HCT116 (cell line): ENCODE results near the gene NDUFC1. TPM values are rescaled to one million over a fixed set of nuclear protein-coding genes. Genes with fewer than 3 reads are reported as not detected.

Experiments
- ATAC-seq: fragments of 200-7000 bp; cut with Tn5 transposase; 2 replicates; pipeline ENCODE4 v1.9.1; 2020; ENCODE audit warnings: mild to moderate bottlenecking, moderate library complexity
- BruUV-seq: library from RNA; stranded (reverse); fragments of 400-500 nt; replicated peaks from 2 replicates; lab custom pipeline; 2021; lab: Mats Ljungman, UMichigan
- CTCF ChIA-PET: fragments of 300-600 bp; sonication (Branson Sonifier 250); formaldehyde crosslinking; loops from one replicate; lab custom pipeline; 2021; ENCODE audit warnings: antibody characterized with exemption; lab: Charles Lee
- POLR2A ChIA-PET: fragments of 300-600, 350-600 bp; sonication (Branson Sonifier 250); formaldehyde crosslinking; loops from one replicate; lab custom pipeline; 2021; ENCODE audit warnings: antibody characterized with exemption; lab: Charles Lee
- RAD21 ChIA-PET, 2 experiments: fragments of 300-600 bp; sonication (Branson Sonifier 250); formaldehyde crosslinking; loops; one replicate each; lab custom pipeline; 2023; ENCODE audit warnings: low total read pairs in 2 of 2; ENCODE audit not compliant: uncharacterized antibody in 2 of 2, unreplicated experiment in 2 of 2, low non-redundant PET in 1 of 2; lab: Charles Lee
- DNase-seq: peaks from one replicate; pipeline ENCODE4 v3.0.0-alpha.2; 2010; ENCODE audit warnings: low read depth, low spot score
- H2AFZ ChIP-seq: fragments of 200-600 bp; shearing (Covaris generic), sonication (generic); 2 replicates; pipeline ENCODE4 v1.6.1; 2017; ENCODE audit warnings: low read depth, mixed run types, mixed read lengths, antibody characterized with exemption, low read length; ENCODE audit not compliant: poor library complexity, severe bottlenecking
- H3K27ac ChIP-seq: 2 replicates; pipeline ENCODE4 v1.5.1; 2012; ENCODE audit warnings: low read depth, low read length
- H3K27me3 ChIP-seq: fragments of 200-600 bp; sonication (generic); 2 replicates; pipeline ENCODE4 v1.6.1; 2016; ENCODE audit warnings: mixed run types, low read length, mixed read lengths; ENCODE audit not compliant: insufficient read depth
- H3K36me3 ChIP-seq, 2 experiments: fragments of 200-500 bp in 1 of 2; fragments of 200-600 bp in 1 of 2; sonication (Bioruptor generic) in 1 of 2; sonication (generic) in 1 of 2; 2 replicates each; pipeline versions ENCODE4 v1.5.1 to v1.6.1; 2014 to 2016; ENCODE audit warnings: low read length in 2 of 2, inconsistent platforms in 1 of 2, mixed read lengths in 1 of 2, mixed run types in 1 of 2; ENCODE audit not compliant: insufficient read depth in 2 of 2, control insufficient read depth in 1 of 2
- H3K4me1 ChIP-seq, 2 experiments: fragments of 200-600 bp in 1 of 2; sonication (generic) in 1 of 2; 2 replicates each; pipeline versions ENCODE4 v1.5.1 to v1.6.1; 2012 to 2017; ENCODE audit warnings: low read length in 2 of 2, inconsistent platforms in 1 of 2, mild to moderate bottlenecking in 1 of 2, mixed read lengths in 1 of 2, mixed run types in 1 of 2, moderate library complexity in 1 of 2; ENCODE audit not compliant: insufficient read depth in 2 of 2, control insufficient read depth in 1 of 2
- H3K4me2 ChIP-seq: fragments of 200-600 bp; sonication (generic); 2 replicates; pipeline ENCODE4 v1.6.1; 2017; ENCODE audit warnings: mixed run types, low read length, mixed read lengths
- H3K4me3 ChIP-seq, 2 experiments: fragments of 200-600 bp in 1 of 2; sonication (generic) in 1 of 2; replicated peaks in 1 of 2; 2 replicates each; pipeline ENCODE4 v1.5.1; 2011 to 2016; ENCODE audit warnings: low read length in 2 of 2, control low read depth in 1 of 2, low read depth in 1 of 2, mild to moderate bottlenecking in 1 of 2, mixed read lengths in 1 of 2, mixed run types in 1 of 2
- H3K79me2 ChIP-seq: fragments of 200-600 bp; sonication (generic); 2 replicates; pipeline ENCODE4 v1.6.1; 2017; ENCODE audit warnings: mild to moderate bottlenecking, mixed run types, low read length, moderate library complexity, mixed read lengths; ENCODE audit not compliant: insufficient read depth
- H3K9ac ChIP-seq: fragments of 200-600 bp; sonication (generic); 2 replicates; pipeline ENCODE4 v1.6.1; 2016; ENCODE audit warnings: low read length, mixed read lengths
- H3K9me2 ChIP-seq: fragments of 200-600 bp; sonication (generic), shearing (Covaris generic); 2 replicates; pipeline ENCODE4 v1.6.1; 2017; ENCODE audit warnings: mixed run types, mild to moderate bottlenecking, moderate library complexity; ENCODE audit not compliant: insufficient read depth
- H3K9me3 ChIP-seq, 2 experiments: fragments of 200-500 bp in 1 of 2; fragments of 200-600 bp in 1 of 2; sonication (Bioruptor generic) in 1 of 2; sonication (generic) in 1 of 2; 2 replicates each; pipeline ENCODE4 v1.6.1; 2014 to 2017; ENCODE audit warnings: low read length in 2 of 2, mixed read lengths in 2 of 2, inconsistent platforms in 1 of 2, low read depth in 1 of 2, mild to moderate bottlenecking in 1 of 2, mixed run types in 1 of 2, moderate library complexity in 1 of 2; ENCODE audit not compliant: control insufficient read depth in 1 of 2, insufficient read depth in 1 of 2
- H4K20me1 ChIP-seq: fragments of 200-600 bp; sonication (generic), shearing (Covaris generic); 2 replicates; pipeline ENCODE4 v1.6.1; 2017; ENCODE audit warnings: mixed run types, mild to moderate bottlenecking, moderate library complexity; ENCODE audit not compliant: insufficient read depth
- CBX3 ChIP-seq: IDR thresholded peaks from 2 replicates; pipeline ENCODE4 v1.6.1; 2012; ENCODE audit warnings: low read depth
- CEBPB ChIP-seq: IDR thresholded peaks from 2 replicates; pipeline ENCODE4 v1.6.1; 2012; ENCODE audit warnings: low read depth
- ELF1 ChIP-seq: IDR thresholded peaks from 2 replicates; pipeline ENCODE4 v1.6.1; 2012; ENCODE audit warnings: low read depth, borderline replicate concordance
- JUND ChIP-seq: IDR thresholded peaks from 2 replicates; pipeline ENCODE4 v1.6.1; 2012
- POLR2AphosphoS5 ChIP-seq: IDR thresholded peaks from 2 replicates; pipeline ENCODE4 v1.6.1; 2011; ENCODE audit warnings: mild to moderate bottlenecking, low read depth, low read length, moderate library complexity
- RAD21 ChIP-seq: IDR thresholded peaks from 2 replicates; pipeline ENCODE4 v1.6.1; 2012; ENCODE audit warnings: low read depth, mild to moderate bottlenecking
- SIN3A ChIP-seq: IDR thresholded peaks from 2 replicates; pipeline ENCODE4 v1.6.1; 2012; ENCODE audit warnings: low read depth
- SP1 ChIP-seq: IDR thresholded peaks from 2 replicates; pipeline ENCODE4 v1.6.1; 2012; ENCODE audit warnings: low read depth
- YY1 ChIP-seq: IDR thresholded peaks from 2 replicates; pipeline ENCODE4 v1.6.1; 2011; ENCODE audit warnings: low read length, low read depth, moderate library complexity, mild to moderate bottlenecking; ENCODE audit not compliant: insufficient replicate concordance; ENCODE audit errors: extremely low read depth
- ZFX ChIP-seq: fragments of 450-650 bp; IDR thresholded peaks from 2 replicates; pipeline ENCODE4 v1.6.1; 2017
- ZNF274 ChIP-seq: fragments of 200-500 bp; sonication (Bioruptor generic); IDR thresholded peaks from 2 replicates; pipeline ENCODE4 v1.6.1; 2014; ENCODE audit warnings: mild to moderate bottlenecking, low read depth, low read length, inconsistent platforms
- intact Hi-C: fragments of 100-400 bp; cut with micrococcal nuclease; formaldehyde crosslinking; loops from 2 replicates; pipeline ENCODE4 v1.10.0; 2022
- total RNA-seq: library from RNA; stranded (reverse); gene quantifications from one replicate; pipeline ENCODE4 v1.2.1, GENCODE V29; 2021; ENCODE audit not compliant: unreplicated experiment
- TF ChIP-seq, protein P1 (sequence below): IDR thresholded peaks from 2 replicates; pipeline ENCODE4 v1.6.1; 2012
- TF ChIP-seq, protein P2 (sequence below): IDR thresholded peaks from 2 replicates; pipeline ENCODE4 v1.6.1; 2012; ENCODE audit warnings: low read depth
- TF ChIP-seq, protein P3 (sequence below): IDR thresholded peaks from 2 replicates; pipeline ENCODE4 v1.6.1; 2012
- TF ChIP-seq, protein P4 (sequence below): IDR thresholded peaks from 2 replicates; pipeline ENCODE4 v1.6.1; 2011; ENCODE audit warnings: mild to moderate bottlenecking, low read length, moderate library complexity; ENCODE audit not compliant: insufficient replicate concordance; ENCODE audit errors: extremely low read depth

Gene NDUFC1
- total RNA-seq, 1 experiment from 2014 or later = 86.9 TPM

DNA sequence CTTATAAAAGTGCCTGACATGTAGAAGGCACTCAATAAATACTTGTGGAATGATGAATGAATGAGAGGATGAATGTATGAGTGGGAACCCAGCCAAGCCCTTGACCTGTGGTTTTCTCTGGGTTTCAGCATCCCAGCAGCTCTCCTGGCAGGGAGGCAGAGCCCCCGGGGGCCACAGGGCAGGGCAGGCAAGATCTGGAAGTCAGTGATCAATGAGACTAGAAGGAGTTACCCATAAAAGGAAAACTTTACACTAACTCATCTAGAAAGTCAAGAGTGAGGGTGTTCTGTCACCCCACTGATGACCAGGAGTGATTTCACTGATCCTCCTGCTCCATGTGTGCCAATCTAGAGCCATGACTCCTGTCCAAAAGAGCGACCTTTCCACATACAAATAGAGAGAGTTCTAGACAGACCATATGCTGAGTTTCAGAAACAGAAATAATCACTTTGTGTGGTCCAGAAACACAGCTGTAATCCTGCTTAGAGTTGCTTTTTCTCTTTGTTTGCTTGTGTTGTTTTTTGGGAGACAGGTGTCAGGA lies 59.7 kb downstream of the NDUFC1 start:
- ChIA-PET CTCF (no interaction called here), RAD21 (no interaction called here)
- Histone ChIP-seq H4K20me1 (no peaks in the 10 kb centered on the region), H3K4me1 (peaks cover 6 to 25% of the 10 kb centered on the region in 2 experiments; a peak in 3 of 4 replicates), H3K27me3 (no peaks in the 10 kb centered on the region), H3K79me2 (no peaks in the 10 kb centered on the region), H3K4me2 (peak overlapping the region; percentile 47), H3K36me3 (no peaks in the 10 kb centered on the region)
- no peak for TF ChIP-seq CBX3
- TF ChIP-seq, all 23 proteins: peak for 0
- H3K9me2 ChIP-seq = no peaks in the 10 kb centered on the region
- H3K9ac ChIP-seq = no peak overlapping the region
- H2AFZ ChIP-seq = no peak overlapping the region
- no TSS peak for BruUV-seq
- POLR2A ChIA-PET = no interaction called here
- no peaks in the 10 kb centered on the region for H3K9me3 ChIP-seq
- DNase-seq = no peak
- no peak for ATAC-seq
- H3K4me3 ChIP-seq = no peak overlapping the region
- no peak overlapping the region for H3K27ac ChIP-seq
- intact Hi-C loops = no loop called here

DNA sequence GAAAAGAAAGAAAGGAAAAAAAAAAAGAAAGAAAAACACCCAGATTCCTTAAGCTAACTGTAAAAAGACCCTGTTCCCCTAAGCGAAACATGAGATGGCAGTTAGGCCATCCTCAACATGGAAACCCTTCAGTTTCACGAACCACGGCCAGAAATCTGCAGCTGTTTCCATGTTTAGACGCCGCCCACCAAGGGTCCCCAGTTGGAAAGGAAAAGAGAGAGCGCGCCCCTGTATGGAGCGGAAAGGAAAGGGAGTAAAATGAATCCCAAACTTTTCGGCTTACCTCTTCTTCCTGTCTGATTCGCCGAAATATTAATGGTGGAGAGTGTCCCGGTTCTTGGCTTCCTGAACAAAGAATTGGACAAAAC lies 60.5 kb downstream of the NDUFC1 start:
- Histone ChIP-seq H3K4me1 (peaks cover 6 to 25% of the 10 kb centered on the region in 2 experiments; a peak in 3 of 4 replicates), H2AFZ (no peak overlapping the region), H3K36me3 (no peaks in the 10 kb centered on the region), H3K27ac (no peak overlapping the region), H3K27me3 (no peaks in the 10 kb centered on the region), H3K79me2 (no peaks in the 10 kb centered on the region), H3K9me2 (no peaks in the 10 kb centered on the region), H3K4me2 (peak overlapping the region; percentile 47; the same call in 1 of the 2 replicates), H3K9me3 (no peaks in the 10 kb centered on the region), H4K20me1 (no peaks in the 10 kb centered on the region), H3K4me3 (no peak overlapping the region), H3K9ac (no peak overlapping the region)
- POLR2A ChIA-PET = no interaction called here
- RAD21 ChIA-PET = no interaction called here
- intact Hi-C loops = no loop called here
- no peak for ATAC-seq
- DNase-seq = no peak
- BruUV-seq = no TSS peak
- CTCF ChIA-PET = no interaction called here
- TF ChIP-seq, protein P1, sequence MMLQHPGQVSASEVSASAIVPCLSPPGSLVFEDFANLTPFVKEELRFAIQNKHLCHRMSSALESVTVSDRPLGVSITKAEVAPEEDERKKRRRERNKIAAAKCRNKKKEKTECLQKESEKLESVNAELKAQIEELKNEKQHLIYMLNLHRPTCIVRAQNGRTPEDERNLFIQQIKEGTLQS = no peak
- TF ChIP-seq SIN3A (no peak), RAD21 (no peak), CBX3 (no peak), ZNF274 (no peak), YY1 (no peak), POLR2AphosphoS5 (no peak), JUND (no peak), ELF1 (no peak), ZFX (no peak), SP1 (no peak), CEBPB (no peak)
- TF ChIP-seq, protein P2, sequence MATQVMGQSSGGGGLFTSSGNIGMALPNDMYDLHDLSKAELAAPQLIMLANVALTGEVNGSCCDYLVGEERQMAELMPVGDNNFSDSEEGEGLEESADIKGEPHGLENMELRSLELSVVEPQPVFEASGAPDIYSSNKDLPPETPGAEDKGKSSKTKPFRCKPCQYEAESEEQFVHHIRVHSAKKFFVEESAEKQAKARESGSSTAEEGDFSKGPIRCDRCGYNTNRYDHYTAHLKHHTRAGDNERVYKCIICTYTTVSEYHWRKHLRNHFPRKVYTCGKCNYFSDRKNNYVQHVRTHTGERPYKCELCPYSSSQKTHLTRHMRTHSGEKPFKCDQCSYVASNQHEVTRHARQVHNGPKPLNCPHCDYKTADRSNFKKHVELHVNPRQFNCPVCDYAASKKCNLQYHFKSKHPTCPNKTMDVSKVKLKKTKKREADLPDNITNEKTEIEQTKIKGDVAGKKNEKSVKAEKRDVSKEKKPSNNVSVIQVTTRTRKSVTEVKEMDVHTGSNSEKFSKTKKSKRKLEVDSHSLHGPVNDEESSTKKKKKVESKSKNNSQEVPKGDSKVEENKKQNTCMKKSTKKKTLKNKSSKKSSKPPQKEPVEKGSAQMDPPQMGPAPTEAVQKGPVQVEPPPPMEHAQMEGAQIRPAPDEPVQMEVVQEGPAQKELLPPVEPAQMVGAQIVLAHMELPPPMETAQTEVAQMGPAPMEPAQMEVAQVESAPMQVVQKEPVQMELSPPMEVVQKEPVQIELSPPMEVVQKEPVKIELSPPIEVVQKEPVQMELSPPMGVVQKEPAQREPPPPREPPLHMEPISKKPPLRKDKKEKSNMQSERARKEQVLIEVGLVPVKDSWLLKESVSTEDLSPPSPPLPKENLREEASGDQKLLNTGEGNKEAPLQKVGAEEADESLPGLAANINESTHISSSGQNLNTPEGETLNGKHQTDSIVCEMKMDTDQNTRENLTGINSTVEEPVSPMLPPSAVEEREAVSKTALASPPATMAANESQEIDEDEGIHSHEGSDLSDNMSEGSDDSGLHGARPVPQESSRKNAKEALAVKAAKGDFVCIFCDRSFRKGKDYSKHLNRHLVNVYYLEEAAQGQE = no peak
- TF ChIP-seq, protein P3, sequence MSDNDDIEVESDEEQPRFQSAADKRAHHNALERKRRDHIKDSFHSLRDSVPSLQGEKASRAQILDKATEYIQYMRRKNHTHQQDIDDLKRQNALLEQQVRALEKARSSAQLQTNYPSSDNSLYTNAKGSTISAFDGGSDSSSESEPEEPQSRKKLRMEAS = no peak
- TF ChIP-seq, protein P4, sequence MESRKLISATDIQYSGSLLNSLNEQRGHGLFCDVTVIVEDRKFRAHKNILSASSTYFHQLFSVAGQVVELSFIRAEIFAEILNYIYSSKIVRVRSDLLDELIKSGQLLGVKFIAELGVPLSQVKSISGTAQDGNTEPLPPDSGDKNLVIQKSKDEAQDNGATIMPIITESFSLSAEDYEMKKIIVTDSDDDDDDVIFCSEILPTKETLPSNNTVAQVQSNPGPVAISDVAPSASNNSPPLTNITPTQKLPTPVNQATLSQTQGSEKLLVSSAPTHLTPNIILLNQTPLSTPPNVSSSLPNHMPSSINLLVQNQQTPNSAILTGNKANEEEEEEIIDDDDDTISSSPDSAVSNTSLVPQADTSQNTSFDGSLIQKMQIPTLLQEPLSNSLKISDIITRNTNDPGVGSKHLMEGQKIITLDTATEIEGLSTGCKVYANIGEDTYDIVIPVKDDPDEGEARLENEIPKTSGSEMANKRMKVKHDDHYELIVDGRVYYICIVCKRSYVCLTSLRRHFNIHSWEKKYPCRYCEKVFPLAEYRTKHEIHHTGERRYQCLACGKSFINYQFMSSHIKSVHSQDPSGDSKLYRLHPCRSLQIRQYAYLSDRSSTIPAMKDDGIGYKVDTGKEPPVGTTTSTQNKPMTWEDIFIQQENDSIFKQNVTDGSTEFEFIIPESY = no peak
